Measurements from ENCODE around the gene KLHL29. TPM values are rescaled to one million over a fixed set of nuclear protein-coding genes. Genes with fewer than 3 reads are reported as not detected.

The KLHL29 gene
- total and polyA plus RNA-seq, 2 experiments from 2014 or later: 1.5 to 6.5 TPM

DNA sequence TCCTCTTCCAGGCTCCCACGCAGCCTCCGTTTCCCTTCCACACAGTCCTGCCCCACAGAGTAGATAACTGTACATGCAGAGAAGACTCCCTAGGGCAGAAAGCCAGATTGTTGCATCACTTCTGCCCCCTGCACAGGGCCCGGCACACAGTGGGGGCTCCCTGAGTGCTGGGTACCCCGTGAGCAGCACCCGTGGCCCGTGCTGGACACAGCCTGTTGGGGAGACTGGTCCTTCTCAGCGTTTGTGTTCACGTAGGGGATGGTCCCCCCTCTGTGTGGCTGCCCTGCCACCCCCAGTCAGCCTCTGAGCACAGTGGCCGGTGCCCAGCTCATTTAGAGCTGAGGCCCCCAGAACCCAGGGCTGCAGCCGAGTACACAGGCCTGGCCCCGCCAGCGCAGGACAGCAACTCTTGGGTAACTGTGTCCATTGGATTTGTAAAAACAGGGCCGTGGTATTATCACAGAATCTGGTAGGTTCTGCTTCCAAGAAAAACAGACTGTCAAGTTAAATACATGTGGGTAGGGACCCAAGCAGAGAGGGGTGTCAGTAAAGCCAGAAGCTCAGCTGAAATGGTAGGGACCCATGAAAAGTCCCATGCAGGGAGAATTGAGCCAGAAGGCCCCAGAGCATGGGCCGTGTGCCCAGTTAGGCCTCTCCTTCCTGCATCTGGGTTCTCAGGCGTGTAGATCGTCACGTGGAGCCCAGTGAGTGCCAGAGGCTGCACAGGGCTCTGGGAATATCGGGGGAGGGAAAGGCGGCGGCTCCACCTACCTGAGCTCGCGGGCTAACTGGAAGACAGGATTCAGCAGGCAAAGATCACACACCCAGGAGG is 284.6 kb downstream of the KLHL29 start (continued):
- TF ChIP-seq, protein P1, sequence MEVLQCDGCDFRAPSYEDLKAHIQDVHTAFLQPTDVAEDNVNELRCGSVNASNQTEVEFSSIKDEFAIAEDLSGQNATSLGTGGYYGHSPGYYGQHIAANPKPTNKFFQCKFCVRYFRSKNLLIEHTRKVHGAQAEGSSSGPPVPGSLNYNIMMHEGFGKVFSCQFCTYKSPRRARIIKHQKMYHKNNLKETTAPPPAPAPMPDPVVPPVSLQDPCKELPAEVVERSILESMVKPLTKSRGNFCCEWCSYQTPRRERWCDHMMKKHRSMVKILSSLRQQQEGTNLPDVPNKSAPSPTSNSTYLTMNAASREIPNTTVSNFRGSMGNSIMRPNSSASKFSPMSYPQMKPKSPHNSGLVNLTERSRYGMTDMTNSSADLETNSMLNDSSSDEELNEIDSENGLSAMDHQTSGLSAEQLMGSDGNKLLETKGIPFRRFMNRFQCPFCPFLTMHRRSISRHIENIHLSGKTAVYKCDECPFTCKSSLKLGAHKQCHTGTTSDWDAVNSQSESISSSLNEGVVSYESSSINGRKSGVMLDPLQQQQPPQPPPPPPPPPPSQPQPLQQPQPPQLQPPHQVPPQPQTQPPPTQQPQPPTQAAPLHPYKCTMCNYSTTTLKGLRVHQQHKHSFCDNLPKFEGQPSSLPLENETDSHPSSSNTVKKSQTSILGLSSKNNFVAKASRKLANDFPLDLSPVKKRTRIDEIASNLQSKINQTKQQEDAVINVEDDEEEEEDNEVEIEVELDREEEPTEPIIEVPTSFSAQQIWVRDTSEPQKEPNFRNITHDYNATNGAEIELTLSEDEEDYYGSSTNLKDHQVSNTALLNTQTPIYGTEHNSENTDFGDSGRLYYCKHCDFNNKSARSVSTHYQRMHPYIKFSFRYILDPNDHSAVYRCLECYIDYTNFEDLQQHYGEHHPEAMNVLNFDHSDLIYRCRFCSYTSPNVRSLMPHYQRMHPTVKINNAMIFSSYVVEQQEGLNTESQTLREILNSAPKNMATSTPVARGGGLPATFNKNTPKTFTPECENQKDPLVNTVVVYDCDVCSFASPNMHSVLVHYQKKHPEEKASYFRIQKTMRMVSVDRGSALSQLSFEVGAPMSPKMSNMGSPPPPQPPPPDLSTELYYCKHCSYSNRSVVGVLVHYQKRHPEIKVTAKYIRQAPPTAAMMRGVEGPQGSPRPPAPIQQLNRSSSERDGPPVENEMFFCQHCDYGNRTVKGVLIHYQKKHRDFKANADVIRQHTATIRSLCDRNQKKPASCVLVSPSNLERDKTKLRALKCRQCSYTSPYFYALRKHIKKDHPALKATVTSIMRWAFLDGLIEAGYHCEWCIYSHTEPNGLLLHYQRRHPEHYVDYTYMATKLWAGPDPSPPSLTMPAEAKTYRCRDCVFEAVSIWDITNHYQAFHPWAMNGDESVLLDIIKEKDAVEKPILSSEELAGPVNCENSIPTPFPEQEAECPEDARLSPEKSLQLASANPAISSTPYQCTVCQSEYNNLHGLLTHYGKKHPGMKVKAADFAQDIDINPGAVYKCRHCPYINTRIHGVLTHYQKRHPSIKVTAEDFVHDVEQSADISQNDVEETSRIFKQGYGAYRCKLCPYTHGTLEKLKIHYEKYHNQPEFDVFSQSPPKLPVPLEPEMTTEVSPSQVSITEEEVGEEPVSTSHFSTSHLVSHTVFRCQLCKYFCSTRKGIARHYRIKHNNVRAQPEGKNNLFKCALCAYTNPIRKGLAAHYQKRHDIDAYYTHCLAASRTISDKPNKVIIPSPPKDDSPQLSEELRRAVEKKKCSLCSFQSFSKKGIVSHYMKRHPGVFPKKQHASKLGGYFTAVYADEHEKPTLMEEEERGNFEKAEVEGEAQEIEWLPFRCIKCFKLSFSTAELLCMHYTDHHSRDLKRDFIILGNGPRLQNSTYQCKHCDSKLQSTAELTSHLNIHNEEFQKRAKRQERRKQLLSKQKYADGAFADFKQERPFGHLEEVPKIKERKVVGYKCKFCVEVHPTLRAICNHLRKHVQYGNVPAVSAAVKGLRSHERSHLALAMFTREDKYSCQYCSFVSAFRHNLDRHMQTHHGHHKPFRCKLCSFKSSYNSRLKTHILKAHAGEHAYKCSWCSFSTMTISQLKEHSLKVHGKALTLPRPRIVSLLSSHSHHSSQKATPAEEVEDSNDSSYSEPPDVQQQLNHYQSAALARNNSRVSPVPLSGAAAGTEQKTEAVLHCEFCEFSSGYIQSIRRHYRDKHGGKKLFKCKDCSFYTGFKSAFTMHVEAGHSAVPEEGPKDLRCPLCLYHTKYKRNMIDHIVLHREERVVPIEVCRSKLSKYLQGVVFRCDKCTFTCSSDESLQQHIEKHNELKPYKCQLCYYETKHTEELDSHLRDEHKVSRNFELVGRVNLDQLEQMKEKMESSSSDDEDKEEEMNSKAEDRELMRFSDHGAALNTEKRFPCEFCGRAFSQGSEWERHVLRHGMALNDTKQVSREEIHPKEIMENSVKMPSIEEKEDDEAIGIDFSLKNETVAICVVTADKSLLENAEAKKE (CRISPR knock-in tag; IDR thresholded peaks at IDR 0.05): no peak
- no peak for TF ChIP-seq CREB1 (CRISPR knock-in tag; IDR thresholded peaks at IDR 0.05; ENCODE audit: low read depth)
- TF ChIP-seq, protein P2, sequence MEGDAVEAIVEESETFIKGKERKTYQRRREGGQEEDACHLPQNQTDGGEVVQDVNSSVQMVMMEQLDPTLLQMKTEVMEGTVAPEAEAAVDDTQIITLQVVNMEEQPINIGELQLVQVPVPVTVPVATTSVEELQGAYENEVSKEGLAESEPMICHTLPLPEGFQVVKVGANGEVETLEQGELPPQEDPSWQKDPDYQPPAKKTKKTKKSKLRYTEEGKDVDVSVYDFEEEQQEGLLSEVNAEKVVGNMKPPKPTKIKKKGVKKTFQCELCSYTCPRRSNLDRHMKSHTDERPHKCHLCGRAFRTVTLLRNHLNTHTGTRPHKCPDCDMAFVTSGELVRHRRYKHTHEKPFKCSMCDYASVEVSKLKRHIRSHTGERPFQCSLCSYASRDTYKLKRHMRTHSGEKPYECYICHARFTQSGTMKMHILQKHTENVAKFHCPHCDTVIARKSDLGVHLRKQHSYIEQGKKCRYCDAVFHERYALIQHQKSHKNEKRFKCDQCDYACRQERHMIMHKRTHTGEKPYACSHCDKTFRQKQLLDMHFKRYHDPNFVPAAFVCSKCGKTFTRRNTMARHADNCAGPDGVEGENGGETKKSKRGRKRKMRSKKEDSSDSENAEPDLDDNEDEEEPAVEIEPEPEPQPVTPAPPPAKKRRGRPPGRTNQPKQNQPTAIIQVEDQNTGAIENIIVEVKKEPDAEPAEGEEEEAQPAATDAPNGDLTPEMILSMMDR (conservative IDR thresholded peaks at IDR 0.05; ENCODE audit: low read depth in 2 of 2): no peak
- TF ChIP-seq EZH2 (IDR thresholded peaks at IDR 0.05; ENCODE audit: low read depth, unreplicated experiment): no peak
- TF ChIP-seq JUNB (IDR thresholded peaks at IDR 0.05; ENCODE audit: unreplicated experiment): no peak
- no peak for TF ChIP-seq ZNF114 (CRISPR knock-in tag; IDR thresholded peaks at IDR 0.05)

DNA sequence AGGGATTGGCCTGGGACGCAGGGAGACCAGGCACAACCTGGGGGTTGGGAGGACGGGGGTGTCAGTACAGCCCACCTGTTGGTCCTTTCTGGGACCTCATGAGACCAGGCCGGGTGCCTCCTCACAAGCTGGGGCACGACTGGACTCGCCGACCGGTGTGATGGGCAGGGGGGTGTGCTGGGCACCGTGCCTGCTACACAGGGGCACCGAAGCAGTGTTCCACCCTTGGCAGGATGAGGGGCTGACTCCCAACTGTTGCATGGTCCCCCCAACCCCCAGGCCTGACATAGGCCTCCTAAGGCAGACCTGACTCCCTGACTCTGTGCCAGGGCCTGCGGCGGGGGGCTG is 285.2 kb downstream of the KLHL29 start:
- Histone ChIP-seq H3K4me3 (no peak overlapping the region), H3K36me3 (ENCODE audit: insufficient read depth) (no peaks in the 10 kb centered on the region), H3K4me2 (no peak overlapping the region), H3F3A (replicated peaks; ENCODE audit: low read depth) (no peaks in the 10 kb centered on the region), H3K27me3 (ENCODE audit: insufficient read depth) (no peaks in the 10 kb centered on the region), H3K4me1 (ENCODE audit: insufficient read depth) (no peaks in the 10 kb centered on the region), H2AFZ (no peak overlapping the region), H3K9me2 (ENCODE audit: insufficient read depth) (no peaks in the 10 kb centered on the region), H4K20me1 (replicated peaks; ENCODE audit: insufficient read depth) (no peaks in the 10 kb centered on the region), H3K27ac (ENCODE audit: low read depth) (no peak overlapping the region), H3K79me2 (replicated peaks; ENCODE audit: insufficient read depth) (no peaks in the 10 kb centered on the region)
- H3K27ac Mint-ChIP-seq: no peak overlapping the region
- no peak overlapping the region for H3K4me3 Mint-ChIP-seq
- no peaks in the 10 kb centered on the region for H3K9me3 Mint-ChIP-seq
- H3K4me1 Mint-ChIP-seq: peaks cover 24% of the 10 kb centered on the region
- ATAC-seq: no peak
- H3K36me3 Mint-ChIP-seq (ENCODE audit: low read depth): no peaks in the 10 kb centered on the region
- DNase-seq (ENCODE audit: low spot score): no peak
- H3K27me3 Mint-ChIP-seq (ENCODE audit: insufficient read depth, low read depth, poor library complexity): peaks cover 16% of the 10 kb centered on the region
- TF ChIP-seq EZH2 (IDR thresholded peaks at IDR 0.05; ENCODE audit: low read depth, unreplicated experiment): no peak
- TF ChIP-seq ZNF331 (CRISPR knock-in tag; IDR thresholded peaks at IDR 0.05; ENCODE audit: low read depth): no peak
- no peak for TF ChIP-seq EZH2phosphoT487 (IDR thresholded peaks at IDR 0.05; ENCODE audit: unreplicated experiment)
- no peak for TF ChIP-seq POLR2AphosphoS5 (IDR thresholded peaks at IDR 0.05; ENCODE audit: low read depth)
- no peak for TF ChIP-seq JUNB (IDR thresholded peaks at IDR 0.05; ENCODE audit: unreplicated experiment)
- TF ChIP-seq ZNF114 (CRISPR knock-in tag; IDR thresholded peaks at IDR 0.05): no peak
- no peak for TF ChIP-seq STAT1 (IDR thresholded peaks at IDR 0.05; ENCODE audit: unreplicated experiment)
- TF ChIP-seq, protein P3, sequence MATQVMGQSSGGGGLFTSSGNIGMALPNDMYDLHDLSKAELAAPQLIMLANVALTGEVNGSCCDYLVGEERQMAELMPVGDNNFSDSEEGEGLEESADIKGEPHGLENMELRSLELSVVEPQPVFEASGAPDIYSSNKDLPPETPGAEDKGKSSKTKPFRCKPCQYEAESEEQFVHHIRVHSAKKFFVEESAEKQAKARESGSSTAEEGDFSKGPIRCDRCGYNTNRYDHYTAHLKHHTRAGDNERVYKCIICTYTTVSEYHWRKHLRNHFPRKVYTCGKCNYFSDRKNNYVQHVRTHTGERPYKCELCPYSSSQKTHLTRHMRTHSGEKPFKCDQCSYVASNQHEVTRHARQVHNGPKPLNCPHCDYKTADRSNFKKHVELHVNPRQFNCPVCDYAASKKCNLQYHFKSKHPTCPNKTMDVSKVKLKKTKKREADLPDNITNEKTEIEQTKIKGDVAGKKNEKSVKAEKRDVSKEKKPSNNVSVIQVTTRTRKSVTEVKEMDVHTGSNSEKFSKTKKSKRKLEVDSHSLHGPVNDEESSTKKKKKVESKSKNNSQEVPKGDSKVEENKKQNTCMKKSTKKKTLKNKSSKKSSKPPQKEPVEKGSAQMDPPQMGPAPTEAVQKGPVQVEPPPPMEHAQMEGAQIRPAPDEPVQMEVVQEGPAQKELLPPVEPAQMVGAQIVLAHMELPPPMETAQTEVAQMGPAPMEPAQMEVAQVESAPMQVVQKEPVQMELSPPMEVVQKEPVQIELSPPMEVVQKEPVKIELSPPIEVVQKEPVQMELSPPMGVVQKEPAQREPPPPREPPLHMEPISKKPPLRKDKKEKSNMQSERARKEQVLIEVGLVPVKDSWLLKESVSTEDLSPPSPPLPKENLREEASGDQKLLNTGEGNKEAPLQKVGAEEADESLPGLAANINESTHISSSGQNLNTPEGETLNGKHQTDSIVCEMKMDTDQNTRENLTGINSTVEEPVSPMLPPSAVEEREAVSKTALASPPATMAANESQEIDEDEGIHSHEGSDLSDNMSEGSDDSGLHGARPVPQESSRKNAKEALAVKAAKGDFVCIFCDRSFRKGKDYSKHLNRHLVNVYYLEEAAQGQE (IDR thresholded peaks at IDR 0.05; ENCODE audit: unreplicated experiment): no peak
- no peak for TF ChIP-seq CREB1 (CRISPR knock-in tag; IDR thresholded peaks at IDR 0.05; ENCODE audit: low read depth)
